HepG2 (cell line): ENCODE data around the gene DPF1. TPM values are rescaled to one million over a fixed set of nuclear protein-coding genes. Genes with fewer than 3 reads are reported as not detected.

ENCODE experiments used
- ATAC-seq: fragments of 200-7000 bp; cut with Tn5 transposase; 3 replicates; pipeline ENCODE4 v1.9.1; 2020; ENCODE audit warnings: mild to moderate bottlenecking, moderate library complexity
- BruUV-seq: library from RNA; stranded (reverse); fragments of 400-500 nt; replicated peaks from 2 replicates; lab custom pipeline; 2021; lab: Mats Ljungman, UMichigan
- CTCF ChIA-PET: fragments of 300-600 bp; formaldehyde crosslinking; extraction: SDS; loops from one replicate; lab custom pipeline; 2021; ENCODE audit warnings: low total read pairs, inconsistent platforms, low intra/inter-chr PET ratio; lab: Yijun Ruan, JAX
- POLR2A ChIA-PET: fragments of 350-600 bp; sonication (Branson Sonifier 250); formaldehyde crosslinking; loops from one replicate; lab custom pipeline; 2020; ENCODE audit warnings: antibody characterized with exemption, inconsistent platforms; lab: Yijun Ruan, JAX
- DNase-seq: peaks from one replicate; pipeline ENCODE4 v3.0.0-alpha.2; 2015; ENCODE audit warnings: low spot score
- FAIRE-seq: peaks from 3 replicates; lab custom pipeline; 2011; peaks lifted over from hg19 to GRCh38; lab: Jason Lieb, UNC
- H2AFZ ChIP-seq: one replicate; pipeline ENCODE4 v1.6.1; 2011; ENCODE audit warnings: low read length, inconsistent platforms
- H3K27ac ChIP-seq: fragments of 300-600 bp; 3 replicates; pipeline ENCODE4 v1.8.0; 2011; ENCODE audit warnings: mixed run types, mild to moderate bottlenecking, mixed read lengths, low read length, inconsistent platforms; ENCODE audit not compliant: insufficient read depth; ENCODE audit errors: extremely low read length
- H3K27me3 ChIP-seq, 2 experiments: fragments of 200-600 bp in 1 of 2; 2 replicates in 1 of 2; 3 replicates in 1 of 2; pipeline versions ENCODE4 v1.6.0 to v1.8.0; 2011; ENCODE audit warnings: low read length in 2 of 2, mild to moderate bottlenecking in 2 of 2, moderate library complexity in 2 of 2, inconsistent platforms in 1 of 2; ENCODE audit not compliant: insufficient read depth in 2 of 2, control insufficient read depth in 1 of 2
- H3K36me3 ChIP-seq, 2 experiments: fragments of 200-600 bp in 1 of 2; replicated peaks in 1 of 2; 2 replicates in 1 of 2; 3 replicates in 1 of 2; pipeline versions ENCODE4 v1.5.1 to v1.8.0; 2011; ENCODE audit warnings: low read length in 2 of 2, inconsistent platforms in 1 of 2; ENCODE audit not compliant: insufficient read depth in 2 of 2, control insufficient read depth in 1 of 2
- H3K4me1 ChIP-seq: 2 replicates; pipeline ENCODE4 v1.5.1; 2012; ENCODE audit warnings: low read length, inconsistent platforms; ENCODE audit not compliant: insufficient read depth
- H3K4me2 ChIP-seq: 2 replicates; pipeline ENCODE4 v1.6.0; 2011; ENCODE audit warnings: low read depth, low read length, inconsistent platforms
- H3K4me3 ChIP-seq, 3 experiments: fragments of 200-600 bp in 1 of 3; sonication (generic), shearing (Covaris generic) in 1 of 3; replicated peaks in 1 of 3; 2 replicates each; pipeline ENCODE4 v1.5.1; 2011 to 2016; ENCODE audit warnings: low read length in 3 of 3, inconsistent platforms in 2 of 3, low read depth in 2 of 3, mild to moderate bottlenecking in 2 of 3, control low read depth in 1 of 3, mixed read lengths in 1 of 3; ENCODE audit not compliant: insufficient read depth in 1 of 3
- H3K79me2 ChIP-seq: one replicate; pipeline ENCODE4 v1.6.1; 2011; ENCODE audit warnings: low read length, inconsistent platforms; ENCODE audit not compliant: insufficient read depth
- H3K9ac ChIP-seq: 2 replicates; pipeline ENCODE4 v1.6.0; 2011; ENCODE audit warnings: mild to moderate bottlenecking, low read depth, low read length, inconsistent platforms; ENCODE audit not compliant: insufficient read depth
- H3K9me3 ChIP-seq: 2 replicates; pipeline ENCODE4 v1.5.1; 2012; ENCODE audit warnings: mild to moderate bottlenecking, low read length
- H4K20me1 ChIP-seq: 2 replicates; pipeline ENCODE4 v1.6.0; 2011; ENCODE audit warnings: inconsistent platforms, mild to moderate bottlenecking, low read length, moderate library complexity; ENCODE audit not compliant: insufficient read depth
- BCL3 ChIP-seq: sonication (generic); formaldehyde crosslinking; IDR thresholded peaks from 2 replicates; pipeline ENCODE4 v1.5.1; 2020; ENCODE audit warnings: mild to moderate bottlenecking, missing genetic modification reagents, moderate library complexity
- CENPT ChIP-seq: sonication (generic); formaldehyde crosslinking; IDR thresholded peaks from 2 replicates; pipeline ENCODE4 v1.8.0; 2022; ENCODE audit warnings: low read depth, mild to moderate bottlenecking, moderate library complexity, missing genetic modification reagents
- LRRFIP1 ChIP-seq: sonication (generic); formaldehyde crosslinking; conservative IDR thresholded peaks from 2 replicates; pipeline ENCODE4 v1.4.0; 2020; ENCODE audit warnings: missing genetic modification reagents
- NCOA5 ChIP-seq: sonication (generic); formaldehyde crosslinking; IDR thresholded peaks from 2 replicates; pipeline ENCODE4 v1.4.0; 2020; ENCODE audit warnings: missing genetic modification reagents
- NFE2 ChIP-seq: sonication (generic); formaldehyde crosslinking; IDR thresholded peaks from 2 replicates; pipeline ENCODE4 v1.4.0; 2020; ENCODE audit warnings: missing genetic modification reagents
- RFX1 ChIP-seq: fragments of 450-650 bp; IDR thresholded peaks from 2 replicates; pipeline ENCODE4 v1.6.1; 2017
- TAF1 ChIP-seq: sonication (generic); formaldehyde crosslinking; IDR thresholded peaks from 2 replicates; pipeline ENCODE4 v1.4.0; 2020; ENCODE audit warnings: missing genetic modification reagents
- TCF7L2 ChIP-seq: IDR thresholded peaks from 2 replicates; pipeline ENCODE4 v1.6.1; 2011; ENCODE audit warnings: mild to moderate bottlenecking, low read depth, low read length, moderate library complexity
- ZBTB8A ChIP-seq: sonication (generic); formaldehyde crosslinking; IDR thresholded peaks from 2 replicates; pipeline ENCODE4 v1.4.0; 2020; ENCODE audit warnings: mild to moderate bottlenecking, low read depth, missing genetic modification reagents, borderline replicate concordance
- ZMYM4 ChIP-seq: sonication (generic); formaldehyde crosslinking; IDR thresholded peaks from 2 replicates; pipeline ENCODE4 v1.8.1; 2023; ENCODE audit warnings: mild to moderate bottlenecking, missing genetic modification reagents
- ZNF253 ChIP-seq: sonication (generic); formaldehyde crosslinking; IDR thresholded peaks from 2 replicates; pipeline ENCODE4 v1.8.0; 2022; ENCODE audit warnings: mild to moderate bottlenecking, missing genetic modification reagents, borderline replicate concordance
- ZNF343 ChIP-seq: sonication (generic); formaldehyde crosslinking; IDR thresholded peaks from 2 replicates; pipeline ENCODE4 v1.4.0; 2020; ENCODE audit warnings: mild to moderate bottlenecking, missing genetic modification reagents
- ZNF367 ChIP-seq: sonication (generic); formaldehyde crosslinking; IDR thresholded peaks from 2 replicates; pipeline ENCODE4 v1.4.0; 2020; ENCODE audit warnings: missing genetic modification reagents, borderline replicate concordance
- ZNF773 ChIP-seq: sonication (generic); formaldehyde crosslinking; IDR thresholded peaks from 2 replicates; pipeline ENCODE4 v1.4.0; 2020; ENCODE audit warnings: missing genetic modification reagents, borderline replicate concordance
- ZNF841 ChIP-seq: sonication (generic); formaldehyde crosslinking; IDR thresholded peaks from 2 replicates; pipeline ENCODE4 v1.8.1; 2023; ENCODE audit warnings: missing genetic modification reagents, borderline replicate concordance
- WGBS: methylation state at CpG from one replicate; pipeline ENCODE4 v1.1.6; 2017; ENCODE audit warnings: low lambda C conversion rate; 5-methylcytosine and 5-hydroxymethylcytosine counted together
- in situ Hi-C: cut with HindIII; loops from 2 replicates; pipeline ENCODE4 v1.10.0; 2017; ENCODE audit warnings: low pct_unique_long_range_greater_than_20kb; ENCODE audit not compliant: extremely low pct_ligation_motif_present
- intact Hi-C: fragments of 100-400 bp; cut with micrococcal nuclease; formaldehyde crosslinking; loops from one replicate; pipeline ENCODE4 v1.10.0; 2022; ENCODE audit not compliant: unreplicated experiment
- polyA plus RNA-seq, 8 experiments: library from polyadenylated mRNA; depleted of rRNA in 3 of 8; stranded (reverse) in 7 of 8; unstranded in 1 of 8; fragments of >200 nt; fragmentation: Illumina TruSeq in 4 of 8; extraction: Trizol in 4 of 8; gene quantifications; 2 replicates each; pipeline versions ENCODE4 v1.2.1 to v1.2.3, GENCODE V29; 2011 to 2016; ENCODE audit warnings: low read depth in 4 of 8, missing spikeins in 1 of 8, mixed read lengths in 1 of 8; ENCODE audit not compliant: insufficient read depth in 1 of 8
- total RNA-seq, 5 experiments: library from RNA; depleted of rRNA; stranded (reverse); fragments of >200 nt; fragmentation: Illumina TruSeq; extraction: Trizol; gene quantifications; 2 replicates each; pipeline ENCODE4 v1.2.3, GENCODE V29; 2016; ENCODE audit warnings: low read depth in 1 of 5

DPF1 gene
- total and polyA plus RNA-seq, 2 of the 13 experiments (the other 11 are each of a cell fraction or from before 2014, with no cell fraction given): 1.0 to 3.2 TPM

- Histone ChIP-seq H3K9ac (no peak overlapping the region), H3K4me2 (peak overlapping the region; percentile 75; the same call in 1 of the 2 replicates), H4K20me1 (no peaks in the 10 kb centered on the region), H3K36me3 (no peaks in the 10 kb centered on the region), H2AFZ (no peak overlapping the region), H3K4me3 (peak overlapping the region in 1 of 3 experiments; percentile 56; a peak in 1 of 6 replicates), H3K79me2 (no peaks in the 10 kb centered on the region), H3K27me3 (peaks cover 0 to 6% of the 10 kb centered on the region in 2 experiments; a peak in 2 of 5 replicates), H3K4me1 (peaks cover 73% of the 10 kb centered on the region), H3K9me3 (no peaks in the 10 kb centered on the region), H3K27ac (no peak overlapping the region)
- ChIA-PET POLR2A (no interaction called here), CTCF (no interaction called here)
- no peak for ATAC-seq
- BruUV-seq: no TSS peak
- 16% methylated on average over 12 of the region's 12 CpGs for WGBS
- no peak for DNase-seq
- in situ Hi-C loops (no loop called here), intact Hi-C loops (no loop called here)
- TF ChIP-seq CENPT (CRISPR knock-in tag): no peak
- no peak for TF ChIP-seq NCOA5 (CRISPR knock-in tag)
- no peak for TF ChIP-seq ZNF773 (CRISPR knock-in tag)
- no peak for TF ChIP-seq TCF7L2
- TF ChIP-seq TAF1 (CRISPR knock-in tag): no peak
- no peak for TF ChIP-seq ZNF841 (CRISPR knock-in tag)
- TF ChIP-seq NFE2 (CRISPR knock-in tag): no peak
- TF ChIP-seq ZMYM4 (CRISPR knock-in tag): no peak
- no peak for TF ChIP-seq ZNF367
- no peak for TF ChIP-seq ZBTB8A
- TF ChIP-seq ZNF343 (CRISPR knock-in tag): no peak
- no peak for TF ChIP-seq RFX1
- no peak for TF ChIP-seq BCL3 (CRISPR knock-in tag)
- TF ChIP-seq LRRFIP1 (CRISPR knock-in tag): no peak
- no peak for TF ChIP-seq ZNF253 (CRISPR knock-in tag)
- no peak for FAIRE-seq
Measured at GRCh38 chr19:38267761-38268483, 43.9 kb upstream of the DPF1 start.
